ENCODE measurements around the gene OTOP3. TPM values are rescaled to one million over a fixed set of nuclear protein-coding genes. Genes with fewer than 3 reads are reported as not detected.

OTOP3 gene
- total RNA-seq, 1 donor from 2014 or later: not detected

GRCh38 chr17:74917430-74917829 lies 18.3 kb upstream of the OTOP3 start:
- no peak for DNase-seq (ENCODE audit: low read depth in 2 of 2)

GRCh38 chr17:74918906-74919305 lies 16.8 kb upstream of the OTOP3 start:
- DNase-seq (ENCODE audit: low read depth in 2 of 2): no peak

- peak; percentile 19 to 21 for DNase-seq (ENCODE audit: low read depth in 2 of 2)
These were observed 16.0 kb upstream of the OTOP3 start for GRCh38 chr17:74919440-74920305.

GRCh38 chr17:74920306-74920620 lies 15.4 kb upstream of the OTOP3 start:
- no peak for DNase-seq (ENCODE audit: low read depth in 2 of 2)

- DNase-seq (ENCODE audit: low read depth in 2 of 2): no peak
These were observed 15.1 kb upstream of the OTOP3 start for GRCh38 chr17:74920642-74921025.

GRCh38 chr17:74921026-74921681 lies 14.5 kb upstream of the OTOP3 start:
- no peak for DNase-seq (ENCODE audit: low read depth in 2 of 2)

- no peak for DNase-seq (ENCODE audit: low read depth in 2 of 2)
These were observed 13.9 kb upstream of the OTOP3 start for GRCh38 chr17:74921769-74922168.

GRCh38 chr17:74922172-74922571 lies 13.5 kb upstream of the OTOP3 start:
- DNase-seq (ENCODE audit: low read depth in 2 of 2): no peak

- no peak for DNase-seq (ENCODE audit: low read depth in 2 of 2)
These were observed 12.8 kb upstream of the OTOP3 start, which contains the start of gene USH1G for GRCh38 chr17:74922694-74923537. TSS of gene USH1G (minus strand) at chr17:74923255. CDS start at chr17:74923073, 182 bp downstream.

GRCh38 chr17:74923538-74924249 lies 12.0 kb upstream of the OTOP3 start:
- peak; percentile 52 to 72 for DNase-seq (ENCODE audit: low read depth in 2 of 2)

- DNase-seq (ENCODE audit: low read depth in 2 of 2): no peak
These were observed 11.3 kb upstream of the OTOP3 start, which contains the start of gene OTOP2 for GRCh38 chr17:74924250-74924948. TSS of gene OTOP2 (plus strand) at chr17:74924273. CDS start at chr17:74924633, 360 bp downstream.

- no peak for DNase-seq (ENCODE audit: low read depth in 2 of 2)
These were observed 10.5 kb upstream of the OTOP3 start for GRCh38 chr17:74925242-74925641.

- DNase-seq (ENCODE audit: low read depth in 2 of 2): no peak
These were observed 6.9 kb upstream of the OTOP3 start for GRCh38 chr17:74928786-74929185.

GRCh38 chr17:74930535-74931036 lies 5.1 kb upstream of the OTOP3 start:
- DNase-seq (ENCODE audit: low read depth in 2 of 2): no peak

GRCh38 chr17:74935048-74935447 lies 650 bp upstream of the OTOP3 start:
- no peak for DNase-seq (ENCODE audit: low read depth in 2 of 2)

GRCh38 chr17:74936470-74936799 lies 737 bp downstream of the OTOP3 start:
- no peak for DNase-seq (ENCODE audit: low read depth in 2 of 2)

GRCh38 chr17:74937064-74938051 lies 1.7 kb downstream of the OTOP3 start:
- DNase-seq (ENCODE audit: low read depth in 2 of 2): no peak

- no peak for DNase-seq (ENCODE audit: low read depth in 2 of 2)
These were observed 2.7 kb downstream of the OTOP3 start for GRCh38 chr17:74938194-74938950.

GRCh38 chr17:74939534-74939933 lies 3.8 kb downstream of the OTOP3 start:
- DNase-seq (ENCODE audit: low read depth in 2 of 2): no peak

All from lung microvascular endothelial cell (primary cell).